Gastroesophageal sphincter (tissue), 3 donors: ENCODE measurements around the gene MAP4K2.

ENCODE experiments used
- CTCF ChIP-seq, 4 experiments: fragments of 200-600 bp in 2 of 4; fragments of 450-650 bp in 2 of 4; sonication (generic) in 1 of 4; IDR thresholded peaks; one replicate each; pipeline ENCODE4 v1.5.1; 2017 to 2019; ENCODE audit warnings: antibody characterized with exemption in 4 of 4, mild to moderate bottlenecking in 2 of 4, moderate library complexity in 2 of 4
- EP300 ChIP-seq: sonication (generic); formaldehyde crosslinking; IDR thresholded peaks from one replicate; pipeline ENCODE4 v1.6.1; 2017; ENCODE audit warnings: antibody characterized with exemption, mild to moderate bottlenecking
- POLR2A ChIP-seq, 2 donors: fragments of 450-650 bp; IDR thresholded peaks; one replicate each; pipeline ENCODE4 v1.6.1; 2017; ENCODE audit warnings: antibody characterized with exemption in 2 of 2, mild to moderate bottlenecking in 2 of 2, moderate library complexity in 1 of 2
- POLR2AphosphoS5 ChIP-seq: sonication (generic); formaldehyde crosslinking; IDR thresholded peaks from one replicate; pipeline ENCODE4 v1.6.1; 2017; ENCODE audit warnings: antibody characterized with exemption

DNA sequence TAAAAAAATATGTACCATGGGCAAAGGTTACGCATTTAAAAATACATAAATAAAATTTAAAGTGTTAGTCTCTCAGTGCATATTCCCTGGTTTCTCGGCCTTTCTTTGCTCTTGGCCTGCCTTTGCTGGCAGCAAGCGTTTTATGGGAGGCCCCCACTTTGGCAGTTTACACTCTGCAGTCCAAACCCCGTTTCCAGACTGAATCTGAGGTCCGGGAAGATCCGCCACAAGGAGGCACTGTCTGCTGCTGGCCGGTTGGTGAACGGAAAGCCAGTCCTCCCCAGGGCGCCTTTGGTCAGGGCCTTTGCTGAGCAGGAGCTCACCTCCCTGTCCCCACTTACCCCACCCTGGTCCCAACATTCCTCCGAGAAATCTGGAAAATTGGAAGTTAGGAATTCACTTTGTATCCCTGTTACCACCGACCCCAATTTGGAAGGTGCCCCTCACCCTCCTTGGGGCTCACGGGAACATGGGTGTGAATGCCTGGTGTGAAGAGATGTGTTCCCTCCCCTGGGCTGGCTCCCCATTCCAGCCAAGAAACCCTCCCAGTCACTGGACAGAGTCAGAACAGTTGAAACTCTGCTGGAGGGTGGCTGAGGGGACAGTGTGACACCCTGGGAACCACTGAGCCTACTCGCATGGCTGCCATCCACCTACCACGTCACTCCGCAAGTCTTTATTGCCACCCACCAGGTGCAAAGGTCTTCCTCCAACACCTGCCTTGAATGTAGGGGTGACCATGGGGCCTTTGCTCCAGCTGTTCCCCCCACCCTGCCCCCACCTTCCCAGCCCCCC is 15.3 kb downstream of the MAP4K2 start:
- TF ChIP-seq CTCF (IDR thresholded peaks at IDR 0.05) (peak in 3 of 4 experiments; percentile 63 to 76 (median 64)), POLR2A (IDR thresholded peaks at IDR 0.05) (no peak), EP300 (no peak), POLR2AphosphoS5 (no peak)
